Measurements from ENCODE around the gene PHF10. TPM values are rescaled to one million over a fixed set of nuclear protein-coding genes. Genes with fewer than 3 reads are reported as not detected.

The PHF10 gene
- total RNA-seq, 4 donors from 2014 or later, result 25.8 to 67.9 (median 31.5) TPM

DNA sequence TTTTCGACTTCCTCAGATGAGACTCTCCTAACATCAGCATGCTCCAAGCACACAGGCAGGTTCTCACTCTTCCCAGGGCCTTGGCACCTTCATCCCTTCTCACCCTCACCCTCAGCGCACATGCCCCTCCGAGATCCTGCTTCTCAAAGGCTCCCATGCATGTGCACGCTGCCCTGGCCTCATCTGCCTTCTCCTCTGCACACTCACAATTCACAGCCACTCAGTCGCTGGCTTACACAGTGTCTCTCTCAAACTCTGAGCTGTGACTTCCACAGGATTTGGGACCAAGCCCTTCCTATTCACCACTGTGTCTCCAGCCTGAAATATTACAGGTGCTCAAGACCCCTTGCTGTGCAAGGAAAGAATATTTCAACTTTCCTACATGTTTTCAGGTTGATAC is 52.7 kb downstream of the PHF10 start:
- intact Hi-C loops (cut with DNase I), result no loop called here
- Histone ChIP-seq H3K9me3 (no peaks in the 10 kb centered on the region), H3K4me3 (no peak overlapping the region), H3K27ac (no peak overlapping the region), H3K4me1 (peaks cover 0 to 4% (median 0%) of the 10 kb centered on the region in 3 donors), H3K27me3 (no peaks in the 10 kb centered on the region), H3K36me3 (peaks cover 0 to 67% (median 3%) of the 10 kb centered on the region in 3 donors)
- no peak for TF ChIP-seq POLR2A (IDR thresholded peaks at IDR 0.05)
- TF ChIP-seq, protein P1, sequence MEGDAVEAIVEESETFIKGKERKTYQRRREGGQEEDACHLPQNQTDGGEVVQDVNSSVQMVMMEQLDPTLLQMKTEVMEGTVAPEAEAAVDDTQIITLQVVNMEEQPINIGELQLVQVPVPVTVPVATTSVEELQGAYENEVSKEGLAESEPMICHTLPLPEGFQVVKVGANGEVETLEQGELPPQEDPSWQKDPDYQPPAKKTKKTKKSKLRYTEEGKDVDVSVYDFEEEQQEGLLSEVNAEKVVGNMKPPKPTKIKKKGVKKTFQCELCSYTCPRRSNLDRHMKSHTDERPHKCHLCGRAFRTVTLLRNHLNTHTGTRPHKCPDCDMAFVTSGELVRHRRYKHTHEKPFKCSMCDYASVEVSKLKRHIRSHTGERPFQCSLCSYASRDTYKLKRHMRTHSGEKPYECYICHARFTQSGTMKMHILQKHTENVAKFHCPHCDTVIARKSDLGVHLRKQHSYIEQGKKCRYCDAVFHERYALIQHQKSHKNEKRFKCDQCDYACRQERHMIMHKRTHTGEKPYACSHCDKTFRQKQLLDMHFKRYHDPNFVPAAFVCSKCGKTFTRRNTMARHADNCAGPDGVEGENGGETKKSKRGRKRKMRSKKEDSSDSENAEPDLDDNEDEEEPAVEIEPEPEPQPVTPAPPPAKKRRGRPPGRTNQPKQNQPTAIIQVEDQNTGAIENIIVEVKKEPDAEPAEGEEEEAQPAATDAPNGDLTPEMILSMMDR (IDR thresholded peaks at IDR 0.05), result no peak
- no peak for DNase-seq
- 92 to 93% methylated on average over 5 of the region's 5 CpGs for WGBS, 2 donors

DNA sequence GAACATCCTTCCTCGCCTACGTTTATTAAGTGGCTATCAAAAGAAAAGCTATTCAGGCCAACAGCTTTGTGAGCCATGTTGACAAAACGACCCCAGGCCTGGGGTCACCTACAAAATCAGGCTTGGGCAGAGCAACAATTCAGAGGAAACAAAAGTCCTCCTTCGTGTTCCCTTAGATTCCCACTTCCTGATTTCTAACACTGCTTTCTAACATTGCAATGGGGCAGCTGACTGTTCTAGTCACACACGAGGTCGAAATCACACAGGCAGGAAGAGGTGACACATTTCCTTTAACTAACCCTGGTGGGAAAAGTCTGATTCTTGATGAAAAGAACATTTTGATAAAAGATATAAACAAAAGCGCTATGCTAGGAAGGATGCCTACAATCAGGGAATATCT is 54.4 kb downstream of the PHF10 start:
- no peak for DNase-seq
- Histone ChIP-seq H3K9me3 (no peaks in the 10 kb centered on the region), H3K4me1 (peaks cover 0 to 12% (median 0%) of the 10 kb centered on the region in 3 donors), H3K27me3 (no peaks in the 10 kb centered on the region), H3K36me3 (peaks cover 0 to 73% (median 6%) of the 10 kb centered on the region in 3 donors), H3K4me3 (no peak overlapping the region), H3K27ac (peak overlapping the region in 3 of 4 donors; percentile 44 to 58 (median 45))
- TF ChIP-seq, protein P1 (IDR thresholded peaks at IDR 0.05), result no peak
- TF ChIP-seq POLR2A (IDR thresholded peaks at IDR 0.05), result no peak
- WGBS, 2 donors, result 58 to 64% methylated on average over 7 of the region's 7 CpGs
- intact Hi-C loops (cut with DNase I), result no loop called here

DNA sequence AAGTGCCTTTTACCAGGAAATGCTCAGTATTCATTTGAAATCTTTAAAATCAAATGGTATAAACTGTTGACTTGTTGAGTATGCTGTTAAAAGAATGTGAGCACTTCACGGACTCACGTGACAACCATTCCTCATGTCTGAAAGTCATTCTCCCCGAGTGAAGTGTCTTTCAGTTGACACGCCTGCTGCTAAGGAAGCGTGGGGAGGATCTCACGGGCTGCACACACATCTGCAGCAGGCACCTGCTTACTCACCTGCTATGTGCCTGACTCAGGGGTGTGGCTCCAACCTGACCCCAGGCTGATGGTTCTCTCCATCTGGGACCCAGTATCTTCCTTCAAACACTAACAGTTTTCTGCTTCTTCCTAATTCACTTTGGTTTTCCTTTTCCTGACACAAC is 55.2 kb downstream of the PHF10 start:
- Histone ChIP-seq H3K27me3 (no peaks in the 10 kb centered on the region), H3K9me3 (no peaks in the 10 kb centered on the region), H3K4me1 (peaks cover 0 to 12% (median 0%) of the 10 kb centered on the region in 3 donors), H3K27ac (peak overlapping the region in 3 of 4 donors; percentile 44 to 58 (median 45)), H3K36me3 (peaks cover 0 to 75% (median 10%) of the 10 kb centered on the region in 3 donors), H3K4me3 (no peak overlapping the region)
- intact Hi-C loops (cut with DNase I), result no loop called here
- TF ChIP-seq POLR2A (IDR thresholded peaks at IDR 0.05), result no peak
- DNase-seq, result no peak
- WGBS, 2 donors, result 78 to 80% methylated on average over 5 to 6 of the region's 6 CpGs

DNA sequence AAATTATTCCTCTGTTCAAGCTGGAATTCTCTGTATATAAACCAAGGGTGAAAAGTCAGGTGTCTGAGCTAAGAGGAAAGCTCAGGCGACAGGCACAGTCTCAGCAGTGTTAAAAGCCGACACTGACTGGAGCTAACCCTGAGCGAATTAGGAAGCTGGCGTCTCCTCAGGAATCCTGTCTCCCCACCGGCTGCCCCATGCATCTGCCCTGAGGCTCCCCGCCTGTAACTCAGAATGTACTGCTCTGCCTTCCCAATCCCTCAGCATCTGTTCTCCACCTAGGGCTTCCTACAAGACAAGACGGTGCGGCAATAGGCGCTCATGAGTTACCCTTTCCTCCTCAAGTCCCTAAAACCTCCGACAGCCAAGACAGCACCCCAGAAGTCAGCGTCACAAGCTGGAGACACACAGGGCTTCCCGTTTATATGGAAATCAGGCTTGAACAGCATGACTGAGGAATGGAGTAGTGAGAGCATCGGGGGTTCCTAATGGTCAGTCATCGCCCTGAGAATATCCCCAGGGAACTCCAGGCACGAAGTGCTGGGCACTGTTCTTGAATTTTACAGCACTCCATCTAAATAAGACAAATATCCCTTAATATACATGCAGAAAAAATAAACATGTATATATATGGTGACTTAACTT is 56.0 kb downstream of the PHF10 start:
- intact Hi-C loops (cut with DNase I), result no loop called here
- WGBS, 2 donors, result 78 to 92% methylated on average over 7 to 11 of the region's 15 CpGs
- Histone ChIP-seq H3K9me3 (no peaks in the 10 kb centered on the region), H3K27ac (no peak overlapping the region), H3K36me3 (peaks cover 0 to 83% (median 17%) of the 10 kb centered on the region in 3 donors), H3K27me3 (no peaks in the 10 kb centered on the region), H3K4me1 (peaks cover 0 to 12% (median 0%) of the 10 kb centered on the region in 3 donors), H3K4me3 (no peak overlapping the region)
- TF ChIP-seq POLR2A (IDR thresholded peaks at IDR 0.05), result no peak
- no peak for DNase-seq

DNA sequence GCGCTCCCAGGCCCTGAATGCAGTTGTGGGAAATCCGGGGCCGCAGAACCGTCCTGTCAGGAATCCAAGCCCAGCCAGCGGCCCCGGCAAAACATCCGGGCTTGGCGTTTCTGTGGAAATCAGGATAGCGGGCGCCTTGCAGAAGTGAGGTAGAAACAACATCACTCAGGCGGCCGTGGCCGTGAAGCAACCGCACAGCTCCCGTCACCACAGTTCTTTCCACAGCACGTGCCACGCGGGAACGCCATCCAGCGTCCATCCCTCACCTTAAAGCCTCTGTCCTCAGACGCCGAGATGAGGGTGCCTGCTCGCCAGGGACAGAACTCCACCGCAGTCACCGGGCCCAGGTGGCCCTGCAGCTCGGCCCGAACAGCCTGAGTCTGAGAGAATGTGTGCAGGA is 56.6 kb downstream of the PHF10 start:
- Histone ChIP-seq H3K4me3 (no peak overlapping the region), H3K27me3 (no peaks in the 10 kb centered on the region), H3K36me3 (peaks cover 0 to 89% (median 17%) of the 10 kb centered on the region in 3 donors), H3K4me1 (peaks cover 0 to 12% (median 0%) of the 10 kb centered on the region in 3 donors), H3K27ac (no peak overlapping the region), H3K9me3 (no peaks in the 10 kb centered on the region)
- TF ChIP-seq, protein P1 (IDR thresholded peaks at IDR 0.05), result no peak
- no peak for TF ChIP-seq POLR2A (IDR thresholded peaks at IDR 0.05)
- 93 to 94% methylated on average over 22 to 27 of the region's 27 CpGs for WGBS, 2 donors
- intact Hi-C loops (cut with DNase I), result no loop called here
- no peak for DNase-seq

DNA sequence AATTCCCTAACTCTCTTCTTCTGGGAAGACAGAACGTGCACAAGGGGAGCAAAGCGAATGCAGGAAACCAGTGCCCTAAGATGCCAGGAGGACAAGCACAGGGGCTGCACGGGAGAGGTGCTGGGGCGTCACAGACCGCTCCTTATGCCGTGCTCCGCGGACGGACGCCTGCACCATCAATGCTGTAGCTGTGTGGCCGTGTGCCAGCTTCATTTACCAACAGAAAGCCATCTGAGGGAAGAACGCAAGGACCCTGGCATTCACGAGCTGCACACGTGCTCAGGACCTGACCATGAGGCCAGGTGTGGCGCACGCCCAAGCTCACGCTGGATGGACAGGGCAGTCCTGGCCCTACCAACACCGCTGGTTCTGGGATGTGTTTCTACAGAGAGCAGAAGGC is 57.9 kb downstream of the PHF10 start:
- peaks cover 0 to 94% (median 19%) of the 10 kb centered on the region in 3 donors for H3K36me3 ChIP-seq
- no peaks in the 10 kb centered on the region for H3K27me3 ChIP-seq
- H3K9me3 ChIP-seq, result no peaks in the 10 kb centered on the region
- no peak overlapping the region for H3K27ac ChIP-seq
- no peak for TF ChIP-seq POLR2A (IDR thresholded peaks at IDR 0.05)
- TF ChIP-seq, protein P1 (IDR thresholded peaks at IDR 0.05), result no peak
- H3K4me1 ChIP-seq, result peaks cover 0 to 12% (median 0%) of the 10 kb centered on the region in 3 donors
- DNase-seq, result no peak
- H3K4me3 ChIP-seq, result no peak overlapping the region
- intact Hi-C loops (cut with DNase I), result no loop called here
- WGBS, 2 donors, result 93 to 97% methylated on average over 10 to 14 of the region's 18 CpGs
